ENCODE data around the gene SLC20A1. TPM values are rescaled to one million over a fixed set of nuclear protein-coding genes. Genes with fewer than 3 reads are reported as not detected.

The SLC20A1 gene
- total RNA-seq, 2 donors from 2014 or later = 10.7 to 34.1 TPM

GRCh38 chr2:112629823-112630222 is 15.9 kb upstream of the SLC20A1 start:
- no peaks in the 10 kb centered on the region for H3K9me3 ChIP-seq
- intact Hi-C loops (cut with DNase I) = loop anchor here (5.0 to 10.0 kb wide), 2 partner anchors 57 to 325 kb away; no protein-coding TSS in a partner anchor
- H3K27ac ChIP-seq = no peak overlapping the region
- no peaks in the 10 kb centered on the region for H3K27me3 ChIP-seq (replicated peaks; ENCODE audit: insufficient read depth)
- DNase-seq (ENCODE audit: low spot score) = no peak
- WGBS = 90% methylated on average over 8 of the region's 8 CpGs
- H3K4me1 ChIP-seq (replicated peaks) = no peaks in the 10 kb centered on the region
- no peak overlapping the region for H3K4me3 ChIP-seq
- TF ChIP-seq POLR2A (IDR thresholded peaks at IDR 0.05) (no peak), POLR2AphosphoS5 (IDR thresholded peaks at IDR 0.05) (no peak)
- TF ChIP-seq, protein P1, sequence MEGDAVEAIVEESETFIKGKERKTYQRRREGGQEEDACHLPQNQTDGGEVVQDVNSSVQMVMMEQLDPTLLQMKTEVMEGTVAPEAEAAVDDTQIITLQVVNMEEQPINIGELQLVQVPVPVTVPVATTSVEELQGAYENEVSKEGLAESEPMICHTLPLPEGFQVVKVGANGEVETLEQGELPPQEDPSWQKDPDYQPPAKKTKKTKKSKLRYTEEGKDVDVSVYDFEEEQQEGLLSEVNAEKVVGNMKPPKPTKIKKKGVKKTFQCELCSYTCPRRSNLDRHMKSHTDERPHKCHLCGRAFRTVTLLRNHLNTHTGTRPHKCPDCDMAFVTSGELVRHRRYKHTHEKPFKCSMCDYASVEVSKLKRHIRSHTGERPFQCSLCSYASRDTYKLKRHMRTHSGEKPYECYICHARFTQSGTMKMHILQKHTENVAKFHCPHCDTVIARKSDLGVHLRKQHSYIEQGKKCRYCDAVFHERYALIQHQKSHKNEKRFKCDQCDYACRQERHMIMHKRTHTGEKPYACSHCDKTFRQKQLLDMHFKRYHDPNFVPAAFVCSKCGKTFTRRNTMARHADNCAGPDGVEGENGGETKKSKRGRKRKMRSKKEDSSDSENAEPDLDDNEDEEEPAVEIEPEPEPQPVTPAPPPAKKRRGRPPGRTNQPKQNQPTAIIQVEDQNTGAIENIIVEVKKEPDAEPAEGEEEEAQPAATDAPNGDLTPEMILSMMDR (IDR thresholded peaks at IDR 0.05) = no peak
- H3K36me3 ChIP-seq = no peaks in the 10 kb centered on the region

- Histone ChIP-seq H3K4me3 (no peak overlapping the region), H3K9me3 (no peaks in the 10 kb centered on the region), H3K36me3 (no peaks in the 10 kb centered on the region), H3K27me3 (replicated peaks; ENCODE audit: insufficient read depth) (no peaks in the 10 kb centered on the region), H3K4me1 (replicated peaks) (no peaks in the 10 kb centered on the region), H3K27ac (no peak overlapping the region)
- intact Hi-C loops (cut with DNase I) = no loop called here
- DNase-seq (ENCODE audit: low spot score) = no peak
- TF ChIP-seq POLR2AphosphoS5 (IDR thresholded peaks at IDR 0.05) (no peak), POLR2A (IDR thresholded peaks at IDR 0.05) (no peak)
- TF ChIP-seq, protein P1 (IDR thresholded peaks at IDR 0.05) = no peak
- 62% methylated on average over 4 of the region's 4 CpGs for WGBS
These were observed 15.5 kb upstream of the SLC20A1 start for GRCh38 chr2:112630268-112630667.

DNA sequence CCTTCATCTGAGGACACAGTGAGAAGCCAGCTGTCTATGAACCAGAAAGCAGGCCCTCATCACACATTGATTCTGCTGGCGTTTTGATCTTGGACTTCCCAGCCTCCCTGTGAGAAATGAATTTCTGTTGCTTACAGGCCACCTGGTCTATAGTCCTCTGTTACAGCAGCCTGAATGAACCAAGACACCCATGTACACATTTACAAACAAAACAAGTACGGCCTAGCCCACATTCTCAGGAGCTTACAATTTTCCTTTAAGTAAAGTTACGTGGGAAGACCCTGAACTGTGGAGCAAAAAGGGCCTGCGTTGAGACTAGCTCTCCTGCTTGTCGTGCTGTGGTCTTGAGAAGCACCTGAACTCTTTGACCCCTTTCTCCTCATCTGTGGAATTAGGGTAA is 12.0 kb upstream of the SLC20A1 start:
- TF ChIP-seq, protein P1 (IDR thresholded peaks at IDR 0.05) = no peak
- TF ChIP-seq POLR2AphosphoS5 (IDR thresholded peaks at IDR 0.05) = no peak
- TF ChIP-seq POLR2A (IDR thresholded peaks at IDR 0.05) = no peak
- intact Hi-C loops (cut with DNase I) = no loop called here
- Histone ChIP-seq H3K27me3 (replicated peaks; ENCODE audit: insufficient read depth) (no peaks in the 10 kb centered on the region), H3K4me3 (no peak overlapping the region), H3K27ac (no peak overlapping the region), H3K9me3 (no peaks in the 10 kb centered on the region), H3K36me3 (no peaks in the 10 kb centered on the region), H3K4me1 (replicated peaks) (no peaks in the 10 kb centered on the region)
- WGBS = 93% methylated on average over 5 of the region's 5 CpGs
- no peak for DNase-seq (ENCODE audit: low spot score)

GRCh38 chr2:112634153-112634873 is 11.4 kb upstream of the SLC20A1 start:
- TF ChIP-seq, protein P1 (IDR thresholded peaks at IDR 0.05) = no peak
- no peak for TF ChIP-seq POLR2A (IDR thresholded peaks at IDR 0.05)
- no peak for TF ChIP-seq POLR2AphosphoS5 (IDR thresholded peaks at IDR 0.05)
- no peaks in the 10 kb centered on the region for H3K9me3 ChIP-seq
- H3K4me3 ChIP-seq = no peak overlapping the region
- no peaks in the 10 kb centered on the region for H3K27me3 ChIP-seq (replicated peaks; ENCODE audit: insufficient read depth)
- H3K27ac ChIP-seq = no peak overlapping the region
- WGBS = 87% methylated on average over 16 of the region's 16 CpGs
- no peak for DNase-seq (ENCODE audit: low spot score)
- intact Hi-C loops (cut with DNase I) = no loop called here
- H3K4me1 ChIP-seq (replicated peaks) = no peaks in the 10 kb centered on the region
- H3K36me3 ChIP-seq = no peaks in the 10 kb centered on the region

- intact Hi-C loops (cut with DNase I) = no loop called here
- DNase-seq (ENCODE audit: low spot score) = no peak
- H3K27ac ChIP-seq = no peak overlapping the region
- H3K9me3 ChIP-seq = no peaks in the 10 kb centered on the region
- 94% methylated on average over 6 of the region's 6 CpGs for WGBS
- H3K27me3 ChIP-seq (replicated peaks; ENCODE audit: insufficient read depth) = no peaks in the 10 kb centered on the region
- TF ChIP-seq, protein P1 (IDR thresholded peaks at IDR 0.05) = no peak
- TF ChIP-seq POLR2A (IDR thresholded peaks at IDR 0.05) (no peak), POLR2AphosphoS5 (IDR thresholded peaks at IDR 0.05) (no peak)
- no peaks in the 10 kb centered on the region for H3K4me1 ChIP-seq (replicated peaks)
- no peak overlapping the region for H3K4me3 ChIP-seq
- no peaks in the 10 kb centered on the region for H3K36me3 ChIP-seq
These were observed 10.9 kb upstream of the SLC20A1 start for GRCh38 chr2:112634874-112635157.

Data from prostate gland (tissue), 2 donors.